ENCODE results near the gene FBXL20. TPM values are rescaled to one million over a fixed set of nuclear protein-coding genes. Genes with fewer than 3 reads are reported as not detected.
"Not testable (repeated sequence)": the region's sequence is repeated elsewhere in the genome, so short reads cannot be mapped to it uniquely, and the experiment has no call there.

The FBXL20 gene
- total RNA-seq, 1 donor, result 15.8 TPM

DNA sequence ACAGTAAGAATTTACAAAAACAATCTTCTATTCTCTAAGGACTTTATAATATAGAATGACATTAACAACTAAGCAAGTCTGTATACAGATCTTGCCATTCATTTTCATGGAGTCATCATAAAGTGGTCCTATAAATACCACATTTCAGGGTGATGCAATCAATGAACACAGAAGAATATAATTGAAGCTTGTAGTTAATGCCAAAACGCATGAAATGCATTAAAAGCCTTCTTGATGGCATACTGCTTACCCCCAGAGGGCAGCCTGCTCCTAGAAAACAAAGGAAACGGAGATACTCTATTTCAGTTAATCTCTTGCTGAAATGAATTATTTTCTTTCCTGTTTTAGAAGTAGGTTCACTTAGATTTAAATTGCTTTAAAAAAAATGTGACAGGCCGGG lies 130.5 kb downstream of the FBXL20 start:
- Histone ChIP-seq H3K27me3 (ENCODE audit: insufficient read depth, low read length) (no peaks in the 10 kb centered on the region), H3K4me1 (ENCODE audit: insufficient read depth, low read length) (no peaks in the 10 kb centered on the region), H3K4me3 (ENCODE audit: low read length) (no peak overlapping the region), H3K9me3 (ENCODE audit: low read depth, low read length) (no peaks in the 10 kb centered on the region)

DNA sequence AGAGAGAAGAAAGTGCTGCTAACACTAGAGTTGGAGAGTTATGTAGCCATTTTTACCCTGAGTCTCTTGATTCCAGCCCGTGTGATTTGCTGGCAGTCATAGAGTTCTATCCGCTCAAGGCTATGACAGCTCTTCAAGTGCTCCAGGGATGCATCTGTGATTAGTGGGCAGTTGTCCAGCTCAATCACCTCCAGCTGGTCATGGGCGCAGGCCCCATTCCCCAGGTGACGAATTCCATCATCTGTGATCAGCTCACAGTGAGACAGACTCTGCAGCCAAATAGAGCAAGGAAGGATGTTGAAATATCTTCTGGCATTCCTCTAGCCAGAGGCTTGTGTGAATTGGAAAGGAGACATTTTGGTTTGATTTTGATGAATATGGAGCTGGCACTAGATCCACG lies 137.3 kb downstream of the FBXL20 start:
- Histone ChIP-seq H3K9me3 (ENCODE audit: low read depth, low read length) (no peaks in the 10 kb centered on the region), H3K27me3 (ENCODE audit: insufficient read depth, low read length) (no peaks in the 10 kb centered on the region), H3K4me1 (ENCODE audit: insufficient read depth, low read length) (no peaks in the 10 kb centered on the region), H3K4me3 (ENCODE audit: low read length) (no peak overlapping the region)

DNA sequence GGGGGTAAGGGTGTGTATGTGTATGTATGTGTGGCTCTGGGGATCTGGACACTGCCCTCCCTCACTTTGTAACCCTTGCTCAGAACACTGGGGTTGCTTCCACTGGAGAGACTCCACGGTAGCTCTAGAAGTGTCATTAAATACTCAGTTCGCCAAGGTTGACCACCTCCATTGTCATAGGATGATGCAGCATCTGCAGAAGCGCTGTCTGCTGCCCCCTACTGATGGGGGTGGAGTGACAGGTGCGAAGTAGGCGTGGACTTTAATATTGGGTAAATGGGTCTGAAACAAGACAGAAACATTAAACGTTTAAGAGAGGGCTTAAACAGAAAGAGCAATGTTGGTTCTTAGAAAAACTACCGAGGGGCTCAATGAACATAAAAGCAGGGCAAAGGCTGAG lies 140.1 kb downstream of the FBXL20 start:
- Histone ChIP-seq H3K4me1 (ENCODE audit: insufficient read depth, low read length) (no peaks in the 10 kb centered on the region), H3K4me3 (ENCODE audit: low read length) (no peak overlapping the region)

DNA sequence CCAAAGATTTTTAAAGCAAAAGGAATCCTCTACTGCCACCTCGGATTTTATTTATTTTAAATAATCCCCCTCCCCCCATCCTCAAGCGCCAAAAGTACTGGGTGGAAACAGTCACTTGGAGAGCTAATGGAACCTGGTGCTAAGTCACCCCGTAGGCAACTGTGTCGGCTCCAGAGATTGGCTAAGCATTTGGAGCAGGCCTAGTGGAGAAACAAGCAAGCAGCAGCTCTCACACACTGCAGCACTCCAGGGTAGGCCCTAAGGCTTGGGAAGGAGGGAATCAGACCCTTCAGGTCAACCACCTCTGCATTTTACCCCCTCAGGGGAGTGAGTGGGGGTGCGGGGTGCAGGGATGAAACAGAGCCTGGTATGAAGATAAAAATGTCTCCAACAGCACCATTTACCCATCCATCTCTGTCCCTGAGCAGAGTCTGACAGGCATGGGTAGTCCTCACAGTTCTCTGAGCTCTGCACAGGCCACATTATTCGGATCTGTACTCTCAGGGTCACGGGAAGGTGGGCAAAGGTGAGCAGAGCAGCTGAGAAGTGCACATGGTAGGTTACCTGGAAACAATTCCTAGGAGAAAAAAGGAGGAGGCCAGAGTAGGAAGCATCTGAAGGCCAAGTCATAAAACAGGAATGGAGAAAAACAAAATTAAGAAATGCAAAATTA lies 148.5 kb downstream of the FBXL20 start:
- H3K4me3 ChIP-seq (ENCODE audit: low read length), result no peak overlapping the region
- no peaks in the 10 kb centered on the region for H3K9me3 ChIP-seq (ENCODE audit: low read depth, low read length)
- H3K4me1 ChIP-seq (ENCODE audit: insufficient read depth, low read length), result no peaks in the 10 kb centered on the region
- H3K27me3 ChIP-seq (ENCODE audit: insufficient read depth, low read length), result no peaks in the 10 kb centered on the region

More for the DNA sequence above, 140.1 kb downstream of the FBXL20 start:
- H3K27me3 ChIP-seq (ENCODE audit: insufficient read depth, low read length), result no peaks in the 10 kb centered on the region
- no peaks in the 10 kb centered on the region for H3K9me3 ChIP-seq (ENCODE audit: low read depth, low read length)

DNA sequence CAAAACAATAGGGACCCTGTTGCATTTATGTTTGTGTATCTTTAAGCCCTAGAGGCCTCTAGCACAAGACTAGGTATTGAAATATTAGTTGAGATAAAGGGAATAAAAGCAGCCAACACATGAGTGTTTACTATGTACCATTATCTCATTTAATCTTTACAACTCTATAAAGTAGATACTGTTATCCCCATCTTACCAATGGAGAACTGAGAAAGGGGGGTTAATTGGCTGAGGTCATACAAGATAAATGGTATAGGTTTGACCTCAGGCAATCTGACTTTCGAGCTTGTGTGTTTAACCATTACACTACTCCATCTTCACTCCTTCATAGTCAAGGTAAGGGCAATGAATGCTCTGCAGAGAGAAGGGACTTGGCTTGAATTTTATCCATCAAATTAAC lies 149.4 kb downstream of the FBXL20 start:
- H3K27me3 ChIP-seq (ENCODE audit: insufficient read depth, low read length), result no peaks in the 10 kb centered on the region
- no peak overlapping the region for H3K4me3 ChIP-seq (ENCODE audit: low read length)
- H3K4me1 ChIP-seq (ENCODE audit: insufficient read depth, low read length), result no peaks in the 10 kb centered on the region
- no peaks in the 10 kb centered on the region for H3K9me3 ChIP-seq (ENCODE audit: low read depth, low read length)

DNA sequence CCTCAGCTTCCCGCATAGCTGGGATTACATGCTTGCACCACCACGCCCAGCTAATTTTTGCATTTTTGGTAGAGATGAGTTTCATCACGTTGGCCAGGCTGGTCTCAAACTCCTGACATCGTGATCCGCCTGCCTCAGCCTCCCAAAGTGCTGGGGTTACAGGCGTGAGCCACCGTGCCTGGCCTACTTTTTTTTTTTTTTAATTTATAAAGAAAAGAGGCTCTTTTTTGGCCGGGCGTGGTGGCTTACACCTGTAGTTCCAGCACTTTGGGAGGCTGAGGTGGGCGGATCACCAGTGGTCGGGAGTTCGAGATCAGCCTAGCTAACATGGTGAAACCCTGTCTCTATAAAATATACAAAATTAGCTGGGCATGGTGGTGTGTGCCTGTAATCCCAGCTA lies 151.3 kb downstream of the FBXL20 start:
- H3K27me3 ChIP-seq (ENCODE audit: insufficient read depth, low read length); H3K4me1 ChIP-seq (ENCODE audit: insufficient read depth, low read length); H3K4me3 ChIP-seq (ENCODE audit: low read length); H3K9me3 ChIP-seq (ENCODE audit: low read depth, low read length): not testable (repeated sequence)

DNA sequence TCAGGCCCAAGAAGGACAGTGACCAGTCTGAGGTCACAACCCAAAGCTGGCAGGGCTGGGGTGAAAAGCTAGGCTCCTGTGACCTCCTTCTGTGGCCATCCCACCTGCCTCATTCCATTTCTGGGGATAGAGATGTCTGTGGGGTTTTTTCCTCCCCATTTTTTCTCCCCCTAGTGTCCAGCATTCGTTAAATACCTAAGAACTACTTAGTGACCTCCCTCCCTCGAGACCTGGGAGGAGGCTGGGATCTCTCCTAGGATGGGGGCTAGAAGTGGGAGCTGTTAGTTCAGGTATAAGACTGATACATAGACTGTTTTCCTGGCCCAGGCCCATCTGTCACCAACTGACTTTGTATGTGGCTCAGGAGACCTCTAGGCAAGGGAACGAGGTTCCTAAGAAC lies 155.2 kb downstream of the FBXL20 start:
- H3K9me3 ChIP-seq (ENCODE audit: low read depth, low read length), result no peaks in the 10 kb centered on the region
- peaks cover 12% of the 10 kb centered on the region for H3K4me1 ChIP-seq (ENCODE audit: insufficient read depth, low read length)
- H3K27me3 ChIP-seq (ENCODE audit: insufficient read depth, low read length), result no peaks in the 10 kb centered on the region
- H3K4me3 ChIP-seq (ENCODE audit: low read length), result no peak overlapping the region

DNA sequence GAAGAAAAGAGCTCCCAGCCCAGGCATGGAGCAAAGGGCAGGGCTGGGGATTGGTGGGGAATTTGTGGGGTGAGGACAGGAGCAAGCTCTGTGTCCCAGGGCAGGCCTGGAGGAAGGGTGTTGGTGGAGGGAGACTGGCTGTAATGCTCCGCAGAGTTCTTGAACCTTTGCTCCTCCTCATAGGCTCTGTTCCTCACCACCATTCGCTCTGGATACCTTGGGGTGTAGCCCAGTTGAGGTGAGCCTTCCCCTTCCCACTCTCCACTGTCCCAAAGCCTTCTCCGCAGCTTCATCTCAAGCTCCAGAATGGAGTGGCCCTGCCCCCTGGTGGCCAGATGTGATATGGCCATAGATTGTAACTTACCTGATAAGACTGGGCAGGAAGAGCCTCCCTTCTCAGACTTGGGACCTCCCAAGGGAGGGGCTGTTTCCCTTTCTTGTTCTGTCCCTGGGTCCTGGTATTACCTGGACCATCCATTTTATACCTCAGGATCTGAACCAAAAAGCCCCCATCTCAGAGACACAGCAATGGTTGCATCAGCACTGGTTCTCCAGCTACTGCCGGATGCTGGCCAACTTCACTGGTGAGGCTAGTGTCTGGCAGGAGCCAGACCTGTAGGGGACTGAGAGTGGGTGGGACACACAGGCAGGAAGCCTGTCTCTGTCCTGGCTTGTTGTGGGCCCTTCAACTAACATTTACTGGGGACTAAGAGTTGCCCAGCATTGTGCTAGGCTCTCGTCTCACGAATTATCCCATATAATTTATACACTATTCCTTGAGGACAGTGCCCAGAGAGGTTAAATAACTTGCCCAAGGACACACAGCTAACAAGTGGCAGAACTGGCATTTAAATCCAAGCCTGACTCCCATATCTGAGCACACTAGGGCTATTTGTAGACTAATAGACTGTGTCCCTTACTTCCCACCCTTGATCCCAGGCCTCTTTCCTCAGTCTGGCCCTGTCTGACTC lies 156.5 kb downstream of the FBXL20 start:
- H3K27me3 ChIP-seq (ENCODE audit: insufficient read depth, low read length), result no peaks in the 10 kb centered on the region

DNA sequence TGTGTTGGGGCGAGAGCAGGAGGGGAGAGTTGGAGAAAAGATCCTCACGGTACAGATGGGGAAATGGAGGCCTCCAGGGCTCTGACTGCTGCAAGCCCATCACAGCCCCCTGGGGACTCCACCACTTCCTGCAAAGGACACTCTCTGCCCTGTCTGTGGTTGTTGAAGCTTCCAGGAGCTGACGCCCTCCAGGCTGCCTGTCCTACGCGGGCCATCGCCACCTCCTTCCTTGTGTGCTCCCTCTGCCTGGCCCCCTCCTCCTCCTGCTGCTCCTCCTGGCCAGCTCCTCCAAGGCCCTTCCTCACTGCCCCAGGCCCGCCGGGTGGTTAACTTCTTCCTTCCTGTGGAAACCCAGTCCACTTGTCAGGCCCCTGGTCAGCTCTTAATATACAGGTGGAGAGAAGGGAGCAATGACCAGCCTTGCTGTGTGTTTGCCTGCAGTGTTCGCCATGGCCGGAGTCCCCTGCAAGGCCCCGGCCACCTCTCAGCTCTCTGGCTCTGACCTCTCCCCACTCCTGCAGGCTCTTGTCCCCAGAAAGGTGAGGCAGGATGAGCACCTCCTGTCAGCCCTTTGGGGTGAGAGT lies 157.3 kb downstream of the FBXL20 start:
- Histone ChIP-seq H3K9me3 (ENCODE audit: low read depth, low read length) (no peaks in the 10 kb centered on the region), H3K4me1 (ENCODE audit: insufficient read depth, low read length) (peaks cover 20% of the 10 kb centered on the region), H3K27me3 (ENCODE audit: insufficient read depth, low read length) (no peaks in the 10 kb centered on the region), H3K4me3 (ENCODE audit: low read length) (no peak overlapping the region)

More for the DNA sequence above, 156.5 kb downstream of the FBXL20 start:
- Histone ChIP-seq H3K9me3 (ENCODE audit: low read depth, low read length) (no peaks in the 10 kb centered on the region), H3K4me1 (ENCODE audit: insufficient read depth, low read length) (peaks cover 13% of the 10 kb centered on the region), H3K4me3 (ENCODE audit: low read length) (no peak overlapping the region)

DNA sequence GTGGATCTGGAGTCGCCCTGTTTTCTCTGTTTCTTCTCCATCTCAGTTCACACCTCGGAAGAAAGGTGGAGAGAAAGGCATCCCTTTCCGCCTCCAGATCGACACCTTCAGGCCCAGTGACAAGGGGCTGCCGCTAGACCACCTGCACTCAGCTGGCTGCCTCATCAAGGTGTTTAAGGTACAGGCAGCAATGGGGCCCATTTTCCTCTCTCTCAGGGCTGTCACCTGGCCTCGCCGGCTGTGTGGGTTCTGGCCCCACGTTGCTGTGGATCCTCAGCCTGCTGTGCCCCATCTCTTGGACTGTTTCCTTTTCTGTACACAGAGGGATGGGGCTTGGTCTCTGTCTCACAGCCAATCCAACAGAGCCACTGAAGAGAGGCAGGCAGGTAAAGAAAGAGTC lies 158.3 kb downstream of the FBXL20 start:
- Histone ChIP-seq H3K4me1 (ENCODE audit: insufficient read depth, low read length) (peaks cover 30% of the 10 kb centered on the region), H3K27me3 (ENCODE audit: insufficient read depth, low read length) (no peaks in the 10 kb centered on the region), H3K4me3 (ENCODE audit: low read length) (no peak overlapping the region), H3K9me3 (ENCODE audit: low read depth, low read length) (no peaks in the 10 kb centered on the region)

DNA sequence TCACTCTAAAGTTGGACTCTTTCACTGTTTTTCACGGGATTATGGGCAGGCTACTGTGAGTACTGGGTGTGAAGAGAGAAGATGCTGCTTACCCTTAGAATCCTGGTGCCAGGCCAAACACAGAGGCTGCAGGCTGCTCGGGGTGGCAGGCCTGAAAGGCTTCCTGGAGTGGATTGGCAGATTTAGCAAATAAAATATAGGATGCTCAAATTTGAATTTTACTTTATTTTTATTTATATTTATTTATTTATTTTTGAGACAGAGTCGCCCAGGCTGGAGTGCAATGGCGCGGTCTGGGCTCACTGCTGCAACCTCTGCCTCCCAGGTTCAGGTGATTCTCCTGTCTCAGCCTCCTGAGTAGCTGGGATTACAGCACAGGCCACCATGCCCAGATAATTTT lies 160.8 kb downstream of the FBXL20 start:
- Histone ChIP-seq H3K9me3 (ENCODE audit: low read depth, low read length) (no peaks in the 10 kb centered on the region), H3K4me1 (ENCODE audit: insufficient read depth, low read length) (peaks cover 39% of the 10 kb centered on the region), H3K27me3 (ENCODE audit: insufficient read depth, low read length) (no peaks in the 10 kb centered on the region), H3K4me3 (ENCODE audit: low read length) (no peak overlapping the region)

DNA sequence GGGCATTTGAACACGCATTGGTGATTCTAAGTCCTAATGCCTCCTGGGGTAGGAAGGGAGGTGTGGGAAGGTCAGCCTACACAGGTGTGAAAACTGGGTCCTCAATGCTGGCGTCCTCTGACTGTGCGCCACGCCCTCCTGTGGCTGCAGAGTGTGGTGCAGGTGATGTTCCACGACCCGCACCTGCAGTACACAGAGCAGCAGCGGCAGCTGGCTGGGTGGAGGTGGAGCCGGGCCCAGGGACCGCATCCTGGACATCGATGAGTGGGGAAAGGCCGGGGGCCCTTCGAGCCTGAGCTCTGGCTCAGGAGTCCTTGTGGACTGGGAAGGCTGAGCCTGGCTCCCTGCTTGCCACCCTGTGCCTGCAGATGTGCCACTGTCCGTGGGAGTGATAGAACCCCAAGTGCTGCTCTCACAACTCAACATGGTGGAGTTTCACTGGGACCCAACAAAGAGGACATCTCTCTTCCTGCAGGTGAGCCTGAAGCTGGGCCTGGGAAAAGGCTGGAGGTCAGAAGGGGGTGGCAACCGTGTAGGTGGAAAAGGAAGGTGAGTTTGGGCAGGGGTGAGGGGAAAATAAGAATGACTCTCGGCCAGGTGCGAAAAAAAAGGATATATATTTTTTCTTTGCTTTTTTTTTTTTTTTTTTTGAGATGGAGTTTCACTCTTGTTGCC lies 161.6 kb downstream of the FBXL20 start:
- H3K4me1 ChIP-seq (ENCODE audit: insufficient read depth, low read length), result peaks cover 38% of the 10 kb centered on the region
- H3K9me3 ChIP-seq (ENCODE audit: low read depth, low read length), result no peaks in the 10 kb centered on the region
- no peak overlapping the region for H3K4me3 ChIP-seq (ENCODE audit: low read length)
- H3K27me3 ChIP-seq (ENCODE audit: insufficient read depth, low read length), result no peaks in the 10 kb centered on the region

DNA sequence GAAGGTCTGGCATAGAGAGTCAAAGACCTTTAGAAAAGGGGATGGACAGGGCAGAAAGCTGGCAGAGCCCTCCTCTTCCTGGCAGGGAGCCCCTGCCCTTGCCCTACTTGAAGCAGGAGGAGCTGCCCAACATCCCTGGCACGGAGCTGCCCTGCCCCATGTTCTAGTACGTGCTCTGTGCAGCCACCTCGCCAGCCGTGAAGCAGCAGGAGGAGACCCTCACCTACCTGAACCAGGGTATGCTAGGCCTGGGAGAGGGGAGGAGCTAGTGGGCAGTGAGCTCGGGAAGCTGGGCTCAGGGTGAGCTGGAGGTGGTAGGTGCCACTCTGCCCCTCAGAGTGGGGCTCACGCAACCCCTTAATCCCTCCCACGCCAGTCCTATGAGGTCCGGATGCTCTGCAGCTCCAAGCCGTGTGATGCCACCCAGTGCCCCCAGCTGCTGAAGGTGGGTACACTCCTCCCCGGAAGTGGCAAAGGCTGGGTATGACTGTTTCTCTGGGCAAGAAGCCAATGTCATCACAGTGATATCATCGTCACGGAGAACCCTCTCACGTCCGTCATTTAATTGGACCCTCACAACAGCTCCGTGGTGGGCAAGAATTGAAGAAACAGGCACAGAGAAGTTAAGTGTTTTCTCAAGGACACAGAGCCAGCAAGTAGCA lies 163.0 kb downstream of the FBXL20 start:
- Histone ChIP-seq H3K4me3 (ENCODE audit: low read length) (no peak overlapping the region), H3K4me1 (ENCODE audit: insufficient read depth, low read length) (peaks cover 30% of the 10 kb centered on the region), H3K9me3 (ENCODE audit: low read depth, low read length) (no peaks in the 10 kb centered on the region), H3K27me3 (ENCODE audit: insufficient read depth, low read length) (no peaks in the 10 kb centered on the region)

DNA sequence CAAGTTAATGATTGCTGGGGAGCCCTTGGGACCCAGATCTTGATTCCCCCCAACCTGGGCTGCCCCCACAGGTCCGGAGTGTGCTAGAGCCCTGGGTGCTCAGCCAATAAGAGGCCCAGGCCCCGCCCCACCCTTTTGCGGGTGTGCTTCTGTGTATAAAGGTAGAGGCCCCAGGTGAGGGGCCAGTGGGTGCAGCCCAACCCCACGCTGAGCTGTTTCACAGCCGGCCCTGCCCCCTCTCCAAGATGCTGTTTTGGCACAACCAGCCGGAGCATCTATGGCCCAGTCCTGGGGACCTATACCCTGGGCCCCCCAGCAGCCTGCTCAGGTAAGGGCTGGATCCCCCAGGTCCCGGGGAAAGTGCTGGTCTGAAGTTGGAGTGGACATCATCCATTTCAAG lies 163.8 kb downstream of the FBXL20 start:
- no peak overlapping the region for H3K4me3 ChIP-seq (ENCODE audit: low read length)
- peaks cover 30% of the 10 kb centered on the region for H3K4me1 ChIP-seq (ENCODE audit: insufficient read depth, low read length)
- no peaks in the 10 kb centered on the region for H3K9me3 ChIP-seq (ENCODE audit: low read depth, low read length)
- no peaks in the 10 kb centered on the region for H3K27me3 ChIP-seq (ENCODE audit: insufficient read depth, low read length)

Measured in mononuclear cell (primary cell).